ENCODE results near the gene MSN. TPM values are rescaled to one million over a fixed set of nuclear protein-coding genes. Genes with fewer than 3 reads are reported as not detected.

Gene MSN
- total RNA-seq, 2 experiments from 2014 or later = 483 to 487 TPM

DNA sequence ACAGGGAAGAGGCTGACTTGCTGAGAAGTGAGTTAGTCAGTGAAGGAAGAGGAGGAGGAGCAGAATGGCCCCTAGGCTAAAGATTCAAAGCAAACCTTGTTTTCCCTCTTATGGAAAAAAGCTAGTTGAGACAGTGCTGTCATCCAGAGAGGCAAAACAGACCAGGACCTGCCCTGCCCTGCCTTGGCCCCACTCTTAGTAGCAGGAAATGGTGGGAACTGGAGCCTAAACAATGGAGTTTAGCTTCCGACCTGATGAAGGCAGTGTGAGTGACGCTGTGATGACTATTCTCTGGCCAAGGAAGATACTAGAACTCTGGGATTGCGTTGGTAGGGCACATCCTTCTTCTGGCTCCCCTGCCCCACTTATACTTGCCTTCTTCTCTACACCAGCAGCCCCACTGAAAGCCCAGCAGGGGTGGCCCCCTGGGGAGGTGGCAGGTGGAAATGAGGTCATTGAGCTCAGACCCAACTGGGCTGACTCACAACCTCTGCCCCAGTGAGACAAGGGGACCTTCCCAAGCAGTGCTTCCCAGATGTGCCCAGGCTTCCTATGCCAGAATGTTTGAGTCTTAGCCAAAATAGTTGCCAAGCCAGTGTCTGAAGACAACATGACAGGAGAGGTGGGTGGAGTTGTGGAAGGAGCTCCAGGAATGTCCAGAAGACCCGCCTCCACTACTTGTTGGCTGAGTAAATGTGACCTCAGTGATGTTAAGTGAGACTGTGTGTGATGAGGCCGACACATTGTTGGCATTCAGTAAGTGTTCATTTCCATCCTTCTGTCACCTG lies 38.8 kb downstream of the MSN start:
- POLR2A ChIA-PET = interaction anchor here (1.0 to 1.2 kb wide), 3 partner anchors 15 to 110 kb away, joined by 3 to 5 read pairs (median 4); no protein-coding TSS in a partner anchor
- H3K9me3 Mint-ChIP-seq = no peaks in the 10 kb centered on the region
- H3K27ac Mint-ChIP-seq = peak overlapping the region; percentile 78
- peak overlapping the region; percentile 72 for H3K4me3 Mint-ChIP-seq
- no peaks in the 10 kb centered on the region for H3K27me3 Mint-ChIP-seq
- peaks cover 55% of the 10 kb centered on the region for H3K4me1 Mint-ChIP-seq
- ATAC-seq (ENCODE audit: low read depth) (peak; percentile 35), DNase-seq (no peak)
- peaks cover 24% of the 10 kb centered on the region for H3K36me3 Mint-ChIP-seq

DNA sequence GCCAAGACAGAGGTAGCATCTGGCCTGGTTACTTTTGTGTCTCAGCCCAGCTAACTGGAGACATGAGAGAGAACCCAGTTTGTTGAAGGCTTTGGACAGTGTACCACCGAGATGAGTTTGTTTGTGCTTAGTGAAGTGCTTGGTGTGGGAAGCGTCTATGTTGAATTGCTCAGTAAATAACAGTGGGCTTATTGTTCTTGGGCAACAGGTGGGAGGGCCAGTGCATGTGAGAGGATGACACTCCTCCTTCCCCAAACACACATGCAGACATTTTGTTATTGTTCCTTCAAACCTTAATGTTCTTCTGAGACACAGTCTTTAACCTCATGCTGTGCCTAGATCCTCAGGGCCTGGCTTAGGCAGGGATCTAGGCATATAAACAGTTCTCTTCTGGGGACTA lies 39.7 kb downstream of the MSN start:
- Mint-ChIP-seq H3K27ac (peak overlapping the region; percentile 78), H3K27me3 (no peaks in the 10 kb centered on the region), H3K4me1 (peaks cover 50% of the 10 kb centered on the region), H3K4me3 (no peak overlapping the region), H3K36me3 (peaks cover 24% of the 10 kb centered on the region), H3K9me3 (no peaks in the 10 kb centered on the region)
- POLR2A ChIA-PET = interaction anchor here (1.2 kb wide), 1 partner anchor 109 kb away, joined by 3 read pairs; no protein-coding TSS in a partner anchor
- DNase-seq (no peak), ATAC-seq (ENCODE audit: low read depth) (no peak)

DNA sequence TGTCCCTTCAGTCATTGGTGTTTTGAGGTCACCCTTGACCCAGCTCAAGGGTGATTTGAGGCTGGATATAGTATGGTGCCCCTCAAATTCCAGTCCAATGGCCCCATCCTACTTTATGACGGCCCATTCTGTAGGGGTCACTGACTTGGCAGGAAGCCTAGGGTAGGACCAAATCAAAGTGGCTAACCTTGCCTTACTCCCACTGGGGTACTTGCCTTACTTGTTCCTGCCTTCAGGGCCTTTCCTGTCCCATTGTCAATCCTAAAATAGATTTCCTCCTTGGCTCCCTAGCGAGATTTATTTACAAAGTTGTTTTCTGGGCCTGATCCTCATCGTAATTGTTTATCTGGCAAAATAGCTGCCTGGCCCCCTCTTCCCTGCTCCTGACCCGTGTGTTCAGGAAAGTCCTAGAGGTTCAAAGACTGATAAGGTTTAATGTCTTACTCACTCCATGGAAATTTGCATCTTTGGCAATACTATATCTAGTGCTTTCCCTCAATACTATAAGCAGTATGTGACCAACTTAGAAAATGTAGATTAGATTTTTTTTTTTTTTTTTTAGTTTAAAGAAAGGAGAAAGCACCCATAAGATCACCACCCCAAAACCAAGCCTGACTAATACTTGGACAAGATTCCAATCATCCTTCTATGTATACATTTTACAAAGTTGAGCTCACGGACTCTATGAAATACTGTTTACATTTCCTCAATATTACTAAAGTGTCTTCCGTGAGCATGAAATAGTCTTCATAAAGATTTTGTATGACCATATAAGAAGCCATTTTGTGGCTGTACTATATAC lies 44.8 kb downstream of the MSN start:
- Mint-ChIP-seq H3K4me1 (peaks cover 36% of the 10 kb centered on the region), H3K27me3 (no peaks in the 10 kb centered on the region), H3K36me3 (peaks cover 38% of the 10 kb centered on the region), H3K27ac (peak overlapping the region; percentile 42), H3K9me3 (no peaks in the 10 kb centered on the region), H3K4me3 (no peak overlapping the region)
- ATAC-seq (ENCODE audit: low read depth) = no peak
- POLR2A ChIA-PET = no interaction called here
- DNase-seq = no peak

GRCh38 chrX:65718538-65718937 lies 51.1 kb downstream of the MSN start:
- no peak overlapping the region for H3K4me3 Mint-ChIP-seq
- ATAC-seq (ENCODE audit: low read depth) = no peak
- H3K4me1 Mint-ChIP-seq = peaks cover 64% of the 10 kb centered on the region
- no peaks in the 10 kb centered on the region for H3K9me3 Mint-ChIP-seq
- peaks cover 42% of the 10 kb centered on the region for H3K36me3 Mint-ChIP-seq
- no peaks in the 10 kb centered on the region for H3K27me3 Mint-ChIP-seq
- no peak for DNase-seq
- POLR2A ChIA-PET = interaction anchor here (1.5 kb wide), 1 partner anchor 122 kb away, joined by 3 read pairs; no protein-coding TSS in a partner anchor
- H3K27ac Mint-ChIP-seq = no peak overlapping the region

DNA sequence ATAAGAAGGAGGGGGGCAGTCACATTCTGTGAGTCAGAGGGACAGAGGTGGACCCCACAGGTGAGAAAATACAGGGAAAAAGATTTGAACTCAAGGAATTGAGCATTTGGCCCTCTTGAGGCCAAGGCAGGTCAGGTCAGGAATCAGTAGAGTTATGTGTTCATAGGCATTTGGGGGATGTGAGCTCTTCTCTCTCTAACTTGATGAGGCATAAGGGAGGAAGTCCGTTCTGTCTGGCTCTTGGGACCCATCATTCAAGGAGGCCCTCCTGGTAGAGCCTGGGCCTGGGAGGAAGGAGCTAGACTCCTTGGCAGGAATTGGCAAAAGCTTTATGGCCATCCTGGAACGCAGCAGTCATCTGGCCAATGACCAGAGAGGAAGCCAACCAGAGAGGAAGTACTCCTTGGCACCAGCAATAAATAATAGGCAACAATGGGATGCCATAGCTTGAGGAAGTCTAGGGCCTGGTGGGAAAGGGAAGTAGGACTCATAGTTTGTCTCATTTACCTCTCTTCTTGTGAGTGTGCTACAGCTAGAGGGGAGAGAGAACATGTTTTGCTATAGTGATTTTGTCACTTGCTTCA lies 53.0 kb downstream of the MSN start:
- peak overlapping the region; percentile 86 for H3K27ac Mint-ChIP-seq
- H3K36me3 Mint-ChIP-seq = peaks cover 42% of the 10 kb centered on the region
- no peaks in the 10 kb centered on the region for H3K9me3 Mint-ChIP-seq
- ATAC-seq (ENCODE audit: low read depth) (no peak), DNase-seq (no peak)
- POLR2A ChIA-PET = interaction anchor here (3.3 kb wide), 1 partner anchor 124 kb away, joined by 13 read pairs; no protein-coding TSS in a partner anchor
- H3K4me1 Mint-ChIP-seq = peaks cover 65% of the 10 kb centered on the region
- no peaks in the 10 kb centered on the region for H3K27me3 Mint-ChIP-seq
- peak overlapping the region; percentile 61 for H3K4me3 Mint-ChIP-seq

GRCh38 chrX:65723706-65724105 lies 56.3 kb downstream of the MSN start:
- DNase-seq = no peak
- ATAC-seq (ENCODE audit: low read depth) = peak; percentile 84
- H3K4me1 Mint-ChIP-seq = peaks cover 71% of the 10 kb centered on the region
- H3K9me3 Mint-ChIP-seq = no peaks in the 10 kb centered on the region
- POLR2A ChIA-PET = interaction anchor here (1.3 to 3.3 kb wide), 2 partner anchors 26 to 127 kb away, joined by 7 to 13 read pairs; no protein-coding TSS in a partner anchor
- no peaks in the 10 kb centered on the region for H3K27me3 Mint-ChIP-seq
- H3K36me3 Mint-ChIP-seq = peaks cover 49% of the 10 kb centered on the region
- peak overlapping the region; percentile 66 for H3K4me3 Mint-ChIP-seq
- peak overlapping the region; percentile 89 for H3K27ac Mint-ChIP-seq

DNA sequence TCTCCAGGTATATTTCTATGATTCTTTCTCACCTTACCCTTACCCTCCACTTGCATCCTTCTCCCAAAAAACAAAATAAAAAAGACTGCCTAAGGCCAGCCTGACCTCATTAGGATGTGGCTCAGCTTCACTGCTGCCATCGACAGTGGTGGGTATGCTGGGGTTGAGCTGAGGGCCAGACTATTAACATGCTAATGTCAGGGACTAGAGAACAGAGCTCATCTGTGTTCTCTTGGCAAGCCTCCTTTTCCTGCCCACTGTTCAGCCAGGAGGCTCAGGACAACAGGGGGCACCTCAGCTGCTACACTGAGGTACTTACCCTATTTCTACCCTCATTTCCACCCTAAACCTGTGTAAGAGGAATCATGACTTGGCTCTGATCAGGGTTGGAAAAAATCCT lies 59.3 kb downstream of the MSN start:
- Mint-ChIP-seq H3K27me3 (no peaks in the 10 kb centered on the region), H3K4me1 (peaks cover 53% of the 10 kb centered on the region), H3K36me3 (peaks cover 51% of the 10 kb centered on the region), H3K27ac (peak overlapping the region; percentile 75), H3K4me3 (peak overlapping the region; percentile 35), H3K9me3 (no peaks in the 10 kb centered on the region)
- POLR2A ChIA-PET = no interaction called here
- no peak for DNase-seq
- ATAC-seq (ENCODE audit: low read depth) = no peak

- Mint-ChIP-seq H3K27me3 (no peaks in the 10 kb centered on the region), H3K4me1 (peaks cover 21% of the 10 kb centered on the region), H3K36me3 (peaks cover 52% of the 10 kb centered on the region), H3K9me3 (no peaks in the 10 kb centered on the region), H3K4me3 (no peak overlapping the region), H3K27ac (peak overlapping the region; percentile 34)
- POLR2A ChIA-PET = no interaction called here
- ATAC-seq (ENCODE audit: low read depth) = no peak
- DNase-seq = no peak
Measured at GRCh38 chrX:65731684-65732289, 64.3 kb downstream of the MSN start.

DNA sequence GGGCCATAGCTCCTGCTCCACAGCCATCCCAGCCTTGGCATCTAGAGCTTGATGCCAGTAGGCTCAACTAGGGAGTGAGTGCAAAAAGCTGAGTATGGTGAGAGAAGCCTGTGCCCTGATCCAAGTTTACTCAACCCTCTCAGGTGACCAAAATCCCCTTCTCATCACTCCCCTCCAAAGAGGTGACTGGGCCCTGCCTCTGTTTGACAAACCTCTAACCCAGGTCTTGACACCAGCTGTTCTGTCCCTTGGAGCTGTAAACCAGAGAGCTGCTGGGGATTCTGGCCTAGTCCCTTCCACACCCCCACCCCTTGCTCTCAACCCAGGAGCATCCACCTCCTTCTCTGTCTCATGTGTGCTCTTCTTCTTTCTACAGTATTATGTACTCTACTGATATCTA lies 73.5 kb downstream of the MSN start:
- no peak overlapping the region for H3K4me3 Mint-ChIP-seq
- peaks cover 47% of the 10 kb centered on the region for H3K36me3 Mint-ChIP-seq
- ATAC-seq (ENCODE audit: low read depth) (no peak), DNase-seq (no peak)
- no peak overlapping the region for H3K27ac Mint-ChIP-seq
- H3K27me3 Mint-ChIP-seq = no peaks in the 10 kb centered on the region
- POLR2A ChIA-PET = no interaction called here
- H3K9me3 Mint-ChIP-seq = no peaks in the 10 kb centered on the region
- peaks cover 12% of the 10 kb centered on the region for H3K4me1 Mint-ChIP-seq

DNA sequence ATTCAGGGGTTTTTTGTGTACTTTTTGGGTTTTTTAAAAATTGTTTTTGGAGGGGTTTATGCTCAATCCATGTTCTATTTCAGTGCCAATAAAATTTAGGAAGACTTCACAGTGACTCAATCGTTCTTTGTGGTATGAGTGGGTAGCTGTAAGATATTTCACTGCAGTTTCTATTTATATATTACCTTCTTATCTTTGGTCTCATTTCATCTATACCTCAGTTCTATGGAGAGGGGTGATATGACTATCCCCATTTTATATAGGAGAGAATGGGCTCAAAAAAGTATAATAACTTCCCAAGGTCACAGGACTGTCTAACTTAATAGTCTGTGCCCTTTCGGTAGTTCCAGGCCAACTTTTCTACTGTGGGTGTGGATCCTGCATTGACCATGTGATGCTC lies 74.4 kb downstream of the MSN start:
- POLR2A ChIA-PET = no interaction called here
- Mint-ChIP-seq H3K4me1 (peaks cover 15% of the 10 kb centered on the region), H3K27ac (no peak overlapping the region), H3K9me3 (no peaks in the 10 kb centered on the region), H3K4me3 (no peak overlapping the region), H3K27me3 (no peaks in the 10 kb centered on the region), H3K36me3 (peaks cover 41% of the 10 kb centered on the region)
- DNase-seq = no peak
- ATAC-seq (ENCODE audit: low read depth) = no peak

- Mint-ChIP-seq H3K9me3 (peaks cover 1% of the 10 kb centered on the region), H3K4me3 (no peak overlapping the region), H3K27me3 (no peaks in the 10 kb centered on the region), H3K36me3 (peaks cover 34% of the 10 kb centered on the region), H3K27ac (no peak overlapping the region), H3K4me1 (peaks cover 23% of the 10 kb centered on the region)
- ATAC-seq (ENCODE audit: low read depth) (no peak), DNase-seq (no peak)
- POLR2A ChIA-PET = no interaction called here
Measured at GRCh38 chrX:65744965-65745364, 77.5 kb downstream of the MSN start.

GRCh38 chrX:65745427-65745826 lies 78.0 kb downstream of the MSN start:
- DNase-seq (no peak), ATAC-seq (ENCODE audit: low read depth) (peak; percentile 69)
- POLR2A ChIA-PET = no interaction called here
- peaks cover 23% of the 10 kb centered on the region for H3K4me1 Mint-ChIP-seq
- no peaks in the 10 kb centered on the region for H3K27me3 Mint-ChIP-seq
- peak overlapping the region; percentile 55 for H3K27ac Mint-ChIP-seq
- H3K4me3 Mint-ChIP-seq = no peak overlapping the region
- peaks cover 30% of the 10 kb centered on the region for H3K36me3 Mint-ChIP-seq
- peaks cover 1% of the 10 kb centered on the region for H3K9me3 Mint-ChIP-seq

DNA sequence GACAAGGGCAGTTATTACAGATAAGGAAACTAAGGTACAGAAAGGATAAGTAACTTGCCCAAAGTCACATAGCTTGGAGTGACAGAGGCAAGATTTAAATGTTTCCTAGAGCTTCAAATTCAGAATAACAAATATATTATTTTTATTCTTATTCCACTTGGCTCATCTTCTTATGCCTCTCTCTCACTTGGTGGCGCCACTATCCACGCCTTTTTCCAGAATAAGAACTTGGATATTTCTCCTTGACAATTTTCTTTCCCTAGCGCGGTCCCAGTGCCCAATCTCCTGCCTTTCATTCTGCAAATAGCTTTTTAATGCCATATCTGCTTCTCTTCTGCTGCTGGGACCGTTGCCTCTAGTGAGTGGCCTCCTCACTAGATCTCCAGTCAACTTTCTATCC lies 78.5 kb downstream of the MSN start:
- Mint-ChIP-seq H3K27ac (peak overlapping the region; percentile 55), H3K9me3 (peaks cover 1% of the 10 kb centered on the region), H3K36me3 (peaks cover 27% of the 10 kb centered on the region), H3K27me3 (no peaks in the 10 kb centered on the region), H3K4me3 (no peak overlapping the region), H3K4me1 (peaks cover 29% of the 10 kb centered on the region)
- DNase-seq (no peak), ATAC-seq (ENCODE audit: low read depth) (no peak)
- POLR2A ChIA-PET = no interaction called here
